Measurements from ENCODE around the gene MVK.

DNA sequence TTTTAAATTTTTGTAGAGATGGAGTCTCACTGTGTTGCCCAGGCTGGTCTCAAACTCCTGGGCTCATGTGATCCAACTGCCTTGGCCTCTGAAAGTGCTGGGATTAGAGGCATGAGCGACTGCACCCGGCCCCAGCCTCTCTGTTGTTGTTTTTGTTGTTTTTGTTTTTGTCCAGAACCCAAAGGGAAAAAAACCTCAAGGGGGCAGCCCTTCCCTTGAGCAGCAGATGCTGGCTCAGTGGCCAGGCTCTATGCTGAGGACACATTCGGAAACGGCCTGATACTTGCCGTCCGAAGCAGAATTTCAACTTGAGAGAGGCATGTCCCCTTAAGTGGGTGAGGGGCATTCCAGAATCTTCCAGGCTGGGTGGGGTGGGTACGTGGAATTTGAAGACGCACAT lies 6.7 kb downstream of the MVK start:
- TF ChIP-seq, protein P1, sequence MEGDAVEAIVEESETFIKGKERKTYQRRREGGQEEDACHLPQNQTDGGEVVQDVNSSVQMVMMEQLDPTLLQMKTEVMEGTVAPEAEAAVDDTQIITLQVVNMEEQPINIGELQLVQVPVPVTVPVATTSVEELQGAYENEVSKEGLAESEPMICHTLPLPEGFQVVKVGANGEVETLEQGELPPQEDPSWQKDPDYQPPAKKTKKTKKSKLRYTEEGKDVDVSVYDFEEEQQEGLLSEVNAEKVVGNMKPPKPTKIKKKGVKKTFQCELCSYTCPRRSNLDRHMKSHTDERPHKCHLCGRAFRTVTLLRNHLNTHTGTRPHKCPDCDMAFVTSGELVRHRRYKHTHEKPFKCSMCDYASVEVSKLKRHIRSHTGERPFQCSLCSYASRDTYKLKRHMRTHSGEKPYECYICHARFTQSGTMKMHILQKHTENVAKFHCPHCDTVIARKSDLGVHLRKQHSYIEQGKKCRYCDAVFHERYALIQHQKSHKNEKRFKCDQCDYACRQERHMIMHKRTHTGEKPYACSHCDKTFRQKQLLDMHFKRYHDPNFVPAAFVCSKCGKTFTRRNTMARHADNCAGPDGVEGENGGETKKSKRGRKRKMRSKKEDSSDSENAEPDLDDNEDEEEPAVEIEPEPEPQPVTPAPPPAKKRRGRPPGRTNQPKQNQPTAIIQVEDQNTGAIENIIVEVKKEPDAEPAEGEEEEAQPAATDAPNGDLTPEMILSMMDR (IDR thresholded peaks at IDR 0.05) = no peak
- TF ChIP-seq EP300 (IDR thresholded peaks at IDR 0.05; ENCODE audit: low read depth) (no peak), POLR2A (IDR thresholded peaks at IDR 0.05) (no peak)
